Measurements from ENCODE around the gene RAET1E. TPM values are rescaled to one million over a fixed set of nuclear protein-coding genes. Genes with fewer than 3 reads are reported as not detected.
"Not testable (repeated sequence)": the region's sequence is repeated elsewhere in the genome, so short reads cannot be mapped to it uniquely, and the experiment has no call there.

The RAET1E gene
- total and polyA plus RNA-seq, 10 donors: 0.04 to 3.4 (median 1.2) TPM

- no peak for DNase-seq
- Histone ChIP-seq H3K4me3 (no peak overlapping the region), H3K4me1 (peaks cover 0 to 19% (median 12%) of the 10 kb centered on the region in 6 donors), H3K27me3 (replicated peaks in 1 of 7) (peaks cover 0 to 10% (median 0%) of the 10 kb centered on the region in 7 donors), H3K9me3 (no peaks in the 10 kb centered on the region), H3K27ac (no peak overlapping the region), H3K36me3 (no peaks in the 10 kb centered on the region)
- intact Hi-C loops (cut with DNase I; ENCODE audit: low total_unique reads): no loop called here
- WGBS, 5 donors: 56 to 70% (median 69%) methylated on average over 12 of the region's 12 CpGs
- TF ChIP-seq, protein P1, sequence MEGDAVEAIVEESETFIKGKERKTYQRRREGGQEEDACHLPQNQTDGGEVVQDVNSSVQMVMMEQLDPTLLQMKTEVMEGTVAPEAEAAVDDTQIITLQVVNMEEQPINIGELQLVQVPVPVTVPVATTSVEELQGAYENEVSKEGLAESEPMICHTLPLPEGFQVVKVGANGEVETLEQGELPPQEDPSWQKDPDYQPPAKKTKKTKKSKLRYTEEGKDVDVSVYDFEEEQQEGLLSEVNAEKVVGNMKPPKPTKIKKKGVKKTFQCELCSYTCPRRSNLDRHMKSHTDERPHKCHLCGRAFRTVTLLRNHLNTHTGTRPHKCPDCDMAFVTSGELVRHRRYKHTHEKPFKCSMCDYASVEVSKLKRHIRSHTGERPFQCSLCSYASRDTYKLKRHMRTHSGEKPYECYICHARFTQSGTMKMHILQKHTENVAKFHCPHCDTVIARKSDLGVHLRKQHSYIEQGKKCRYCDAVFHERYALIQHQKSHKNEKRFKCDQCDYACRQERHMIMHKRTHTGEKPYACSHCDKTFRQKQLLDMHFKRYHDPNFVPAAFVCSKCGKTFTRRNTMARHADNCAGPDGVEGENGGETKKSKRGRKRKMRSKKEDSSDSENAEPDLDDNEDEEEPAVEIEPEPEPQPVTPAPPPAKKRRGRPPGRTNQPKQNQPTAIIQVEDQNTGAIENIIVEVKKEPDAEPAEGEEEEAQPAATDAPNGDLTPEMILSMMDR (IDR thresholded peaks at IDR 0.05 in 8 of 11, conservative IDR thresholded peaks at IDR 0.05 in 3 of 11): no peak
- TF ChIP-seq POLR2A (IDR thresholded peaks at IDR 0.05) (no peak), POLR2AphosphoS5 (IDR thresholded peaks at IDR 0.05) (no peak)
These were observed 45.0 kb downstream of the RAET1E start for GRCh38 chr6:149852881-149853280.

DNA sequence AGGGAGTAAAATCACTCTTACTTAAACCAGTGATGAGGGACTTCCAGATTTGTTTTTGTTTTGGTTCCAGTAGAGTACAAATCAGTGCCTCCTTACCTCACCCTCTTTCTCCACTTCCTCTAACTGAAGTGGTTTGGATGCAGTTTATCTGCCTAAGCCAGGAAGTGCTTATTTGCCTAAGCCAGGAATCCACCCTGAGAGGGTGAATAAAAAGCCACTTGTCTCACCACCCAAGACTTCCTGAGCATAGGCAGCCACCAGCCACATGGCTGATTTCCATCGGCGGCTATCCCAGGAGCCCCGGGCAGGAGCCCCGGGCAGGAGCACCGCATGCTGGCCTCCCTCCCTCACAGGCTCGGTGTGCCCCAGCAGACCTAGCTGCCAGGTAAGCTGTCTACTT, 45.7 kb downstream of the RAET1E start:
- intact Hi-C loops (cut with DNase I; ENCODE audit: low total_unique reads): no loop called here
- Histone ChIP-seq H3K9me3 (no peaks in the 10 kb centered on the region), H3K4me1 (peaks cover 0 to 19% (median 12%) of the 10 kb centered on the region in 6 donors), H3K36me3 (no peaks in the 10 kb centered on the region), H3K4me3 (no peak overlapping the region), H3K27me3 (replicated peaks in 1 of 7) (peaks cover 0 to 10% (median 0%) of the 10 kb centered on the region in 7 donors), H3K27ac (no peak overlapping the region)
- no peak for DNase-seq
- peak in 1 of 3 donors; percentile 36 for TF ChIP-seq POLR2AphosphoS5 (IDR thresholded peaks at IDR 0.05)
- no peak for TF ChIP-seq POLR2A (IDR thresholded peaks at IDR 0.05)
- TF ChIP-seq, protein P1 (IDR thresholded peaks at IDR 0.05 in 8 of 11, conservative IDR thresholded peaks at IDR 0.05 in 3 of 11): no peak
- WGBS, 5 donors: 11 to 31% (median 17%) methylated on average over 6 of the region's 6 CpGs

- Histone ChIP-seq H3K4me1 (peaks cover 0 to 19% (median 12%) of the 10 kb centered on the region in 6 donors), H3K9me3 (no peaks in the 10 kb centered on the region), H3K36me3 (no peaks in the 10 kb centered on the region), H3K27me3 (replicated peaks in 1 of 7) (peaks cover 0 to 10% (median 0%) of the 10 kb centered on the region in 7 donors), H3K4me3 (no peak overlapping the region), H3K27ac (no peak overlapping the region)
- WGBS, 5 donors: 53 to 70% (median 66%) methylated on average over 5 of the region's 5 CpGs
- intact Hi-C loops (cut with DNase I; ENCODE audit: low total_unique reads): no loop called here
- TF ChIP-seq POLR2A (IDR thresholded peaks at IDR 0.05) (no peak), POLR2AphosphoS5 (IDR thresholded peaks at IDR 0.05) (no peak)
- no peak for DNase-seq
These were observed 46.3 kb downstream of the RAET1E start for GRCh38 chr6:149851461-149852110.

DNA sequence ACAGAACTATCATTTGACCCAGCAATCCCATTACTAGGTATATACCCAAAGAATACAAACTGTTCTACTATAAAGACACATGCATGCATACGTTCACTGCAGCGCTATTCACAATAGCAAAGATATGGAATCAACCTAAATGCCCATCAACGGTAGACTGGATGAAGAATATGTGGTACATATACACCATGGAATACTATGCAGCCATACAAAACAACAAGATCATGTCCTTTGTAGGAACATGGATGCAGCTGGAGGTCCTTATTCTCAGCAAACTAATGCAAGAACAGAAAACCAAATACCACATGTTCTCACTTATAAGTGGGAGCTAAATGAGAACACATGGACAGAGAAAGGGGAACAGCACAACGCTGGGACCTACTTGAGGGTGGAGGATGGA, 49.6 kb downstream of the RAET1E start:
- intact Hi-C loops (cut with DNase I; ENCODE audit: low total_unique reads); H3K4me3 ChIP-seq; H3K27me3 ChIP-seq (replicated peaks in 1 of 7); DNase-seq; H3K27ac ChIP-seq; H3K9me3 ChIP-seq; H3K36me3 ChIP-seq: not testable (repeated sequence)
- WGBS, 5 donors: 61 to 87% (median 80%) methylated on average over 4 of the region's 4 CpGs
- peaks cover 0 to 19% (median 12%) of the 10 kb centered on the region in 6 donors for H3K4me1 ChIP-seq

Other genes with a start within 250 kb of the RAET1E start
- gene KATNA1, start 249.4 kb downstream of the RAET1E start, total RNA-seq: 10 to 100 TPM; 13.6 to 28.5 (median 17.1) TPM
- 10 to 100 TPM in 2 of 3 donors, 1 to 10 TPM in 1; 9.3 to 13.8 (median 10.9) TPM for gene KATNA1, start 249.4 kb downstream of the RAET1E start, polyA plus RNA-seq
- gene LATS1, start 180.0 kb downstream of the RAET1E start, total RNA-seq: 10 to 100 TPM; 29.3 to 40.9 (median 33.8) TPM
- gene LATS1, start 180.0 kb downstream of the RAET1E start, polyA plus RNA-seq: 1 to 10 TPM; 5.0 to 7.4 (median 6.2) TPM
- 10 to 100 TPM; 31.0 to 49.1 (median 41.6) TPM for gene NUP43, start 151.6 kb downstream of the RAET1E start, total RNA-seq
- 10 to 100 TPM in 2 of 3 donors, 1 to 10 TPM in 1; 8.6 to 13.3 (median 10.5) TPM for gene NUP43, start 151.6 kb downstream of the RAET1E start, polyA plus RNA-seq
- 10 to 100 TPM; 40.9 to 66.7 (median 53.4) TPM for gene PCMT1, start 148.4 kb downstream of the RAET1E start, total RNA-seq
- gene PCMT1, start 148.4 kb downstream of the RAET1E start, polyA plus RNA-seq: 10 to 100 TPM; 22.0 to 38.0 (median 33.0) TPM
- gene LRP11, start 33.8 kb downstream of the RAET1E start, total RNA-seq: 10 to 100 TPM in 3 of 7 donors, 1 to 10 TPM in 4; 5.3 to 15.0 (median 9.9) TPM
- gene LRP11, start 33.8 kb downstream of the RAET1E start, polyA plus RNA-seq: 1 to 10 TPM in 2 of 3 donors, under 1 TPM in 1; 0.65 to 2.6 (median 2.0) TPM
- 1 to 10 TPM in 1 of 7 donors, not detected in 6; 1.2 TPM for gene RAET1G, start 25.0 kb upstream of the RAET1E start, total RNA-seq
- gene RAET1G, start 25.0 kb upstream of the RAET1E start, polyA plus RNA-seq: under 1 TPM in 1 of 3 donors, not detected in 2; 0.09 TPM
- not detected for gene ULBP2, start 43.9 kb upstream of the RAET1E start, total RNA-seq
- gene ULBP2, start 43.9 kb upstream of the RAET1E start, polyA plus RNA-seq: under 1 TPM; 0.10 to 0.30 (median 0.20) TPM
- under 1 TPM in 2 of 7 donors, not detected in 5; 0.23 to 0.34 TPM for gene ULBP1, start 65.8 kb upstream of the RAET1E start, total RNA-seq
- gene ULBP1, start 65.8 kb upstream of the RAET1E start, polyA plus RNA-seq: under 1 TPM in 2 of 3 donors, not detected in 1; 0.03 to 0.08 TPM
- gene RAET1L, start 127.4 kb upstream of the RAET1E start, total RNA-seq: not detected
- not detected for gene RAET1L, start 127.4 kb upstream of the RAET1E start, polyA plus RNA-seq
- gene ULBP3, start 171.0 kb upstream of the RAET1E start, total RNA-seq: 1 to 10 TPM in 3 of 7 donors, under 1 TPM in 3, not detected in 1; 0.80 to 2.2 (median 1.1) TPM
- under 1 TPM; 0.15 to 0.52 (median 0.35) TPM for gene ULBP3, start 171.0 kb upstream of the RAET1E start, polyA plus RNA-seq
- gene PPP1R14C, start 244.9 kb upstream of the RAET1E start, total RNA-seq: under 1 TPM in 4 of 7 donors, not detected in 3; 0.13 to 0.39 (median 0.25) TPM
- under 1 TPM in 2 of 3 donors, not detected in 1; 0.06 to 0.13 TPM for gene PPP1R14C, start 244.9 kb upstream of the RAET1E start, polyA plus RNA-seq